IPS DF 6.9 (cell line): ENCODE data around the gene UBE2I.

Experiments used
- DNase-seq: peaks from one replicate; pipeline ENCODE4 v3.0.0-alpha.2; 2013; ENCODE audit warnings: low read depth, low spot score
- H3K27ac ChIP-seq: one replicate; pipeline ENCODE4 v1.5.1; 2013; ENCODE audit warnings: low read length, control low read depth
- H3K27me3 ChIP-seq: 2 replicates; pipeline ENCODE4 v1.6.1; 2013; ENCODE audit warnings: mild to moderate bottlenecking, low read length; ENCODE audit not compliant: control insufficient read depth, insufficient read depth
- H3K36me3 ChIP-seq: 2 replicates; pipeline ENCODE4 v1.6.1; 2013; ENCODE audit warnings: low read length; ENCODE audit not compliant: control insufficient read depth, insufficient read depth
- H3K4me1 ChIP-seq: 2 replicates; pipeline ENCODE4 v1.6.1; 2013; ENCODE audit warnings: low read length; ENCODE audit not compliant: control insufficient read depth, insufficient read depth
- H3K4me3 ChIP-seq: 2 replicates; pipeline ENCODE4 v1.5.1; 2013; ENCODE audit warnings: mild to moderate bottlenecking, low read length
- H3K9me3 ChIP-seq: 2 replicates; pipeline ENCODE4 v1.6.1; 2013; ENCODE audit warnings: low read length, inconsistent platforms; ENCODE audit not compliant: control insufficient read depth, insufficient read depth
- WGBS: extraction: QIAGEN DNeasy Blood & Tissue Kit; methylation state at CpG from one replicate; pipeline ENCODE4 v1.1.7; 2013; ENCODE audit warnings: mixed read lengths, missing lambda C conversion rate; ENCODE audit not compliant: insufficient read length, insufficient coverage; 5-methylcytosine and 5-hydroxymethylcytosine counted together

Gene UBE2I

GRCh38 chr16:1344499-1344898, 35.1 kb downstream of the UBE2I start:
- no CpG with 5 or more reads among the region's 14 CpGs for WGBS
- 0 out of 2 replicates have a peak, but pooled peaks cover 5% of the 10 kb centered on the region for H3K4me1 ChIP-seq

GRCh38 chr16:1345087-1345486, 35.7 kb downstream of the UBE2I start:
- no peak for DNase-seq
- no peaks in the 10 kb centered on the region for H3K27me3 ChIP-seq
- H3K4me1 ChIP-seq: 0 out of 2 replicates have a peak, but pooled peaks cover 5% of the 10 kb centered on the region
- H3K27ac ChIP-seq: no peak overlapping the region
- peaks cover 12% of the 10 kb centered on the region for H3K36me3 ChIP-seq
- no peak overlapping the region for H3K4me3 ChIP-seq
- H3K9me3 ChIP-seq: no peaks in the 10 kb centered on the region
- WGBS: no CpG with 5 or more reads among the region's 11 CpGs

More at GRCh38 chr16:1344499-1344898, 35.1 kb downstream of the UBE2I start:
- Histone ChIP-seq H3K27ac (no peak overlapping the region), H3K27me3 (no peaks in the 10 kb centered on the region), H3K36me3 (peaks cover 12% of the 10 kb centered on the region), H3K9me3 (no peaks in the 10 kb centered on the region), H3K4me3 (no peak overlapping the region)
- DNase-seq: no peak

GRCh38 chr16:1345651-1346421, 36.4 kb downstream of the UBE2I start:
- H3K4me3 ChIP-seq: no peak overlapping the region
- no peaks in the 10 kb centered on the region for H3K27me3 ChIP-seq
- no CpG with 5 or more reads among the region's 31 CpGs for WGBS
- H3K4me1 ChIP-seq: peaks cover 7% of the 10 kb centered on the region
- H3K9me3 ChIP-seq: no peaks in the 10 kb centered on the region
- no peak overlapping the region for H3K27ac ChIP-seq
- H3K36me3 ChIP-seq: peaks cover 12% of the 10 kb centered on the region
- DNase-seq: no peak

- Histone ChIP-seq H3K27ac (no peak overlapping the region), H3K4me1 (peaks cover 8% of the 10 kb centered on the region), H3K9me3 (no peaks in the 10 kb centered on the region), H3K27me3 (no peaks in the 10 kb centered on the region), H3K36me3 (peaks cover 12% of the 10 kb centered on the region), H3K4me3 (no peak overlapping the region)
- WGBS: no CpG with 5 or more reads among the region's 34 CpGs
- no peak for DNase-seq
Measured at GRCh38 chr16:1346422-1347285, 37.2 kb downstream of the UBE2I start.

GRCh38 chr16:1347286-1347855, 37.9 kb downstream of the UBE2I start:
- no peak for DNase-seq
- H3K27me3 ChIP-seq: no peaks in the 10 kb centered on the region
- no peak overlapping the region for H3K27ac ChIP-seq
- peaks cover 7% of the 10 kb centered on the region for H3K4me1 ChIP-seq
- H3K4me3 ChIP-seq: no peak overlapping the region
- whole genome bisulfite sequencing: no CpG with 5 or more reads among the region's 31 CpGs
- H3K36me3 ChIP-seq: peaks cover 12% of the 10 kb centered on the region
- H3K9me3 ChIP-seq: no peaks in the 10 kb centered on the region

GRCh38 chr16:1347962-1348361, 38.5 kb downstream of the UBE2I start:
- Histone ChIP-seq H3K27ac (no peak overlapping the region), H3K36me3 (peaks cover 12% of the 10 kb centered on the region), H3K4me1 (peaks cover 4% of the 10 kb centered on the region), H3K27me3 (no peaks in the 10 kb centered on the region), H3K9me3 (no peaks in the 10 kb centered on the region), H3K4me3 (no peak overlapping the region)
- no peak for DNase-seq
- no CpG with 5 or more reads among the region's 29 CpGs for WGBS

GRCh38 chr16:1348441-1348840, 39.0 kb downstream of the UBE2I start:
- no peak overlapping the region for H3K4me3 ChIP-seq
- peaks cover 4% of the 10 kb centered on the region for H3K4me1 ChIP-seq
- no CpG with 5 or more reads among the region's 15 CpGs for WGBS
- H3K36me3 ChIP-seq: peaks cover 12% of the 10 kb centered on the region
- H3K27ac ChIP-seq: no peak overlapping the region
- no peaks in the 10 kb centered on the region for H3K9me3 ChIP-seq
- DNase-seq: no peak
- no peaks in the 10 kb centered on the region for H3K27me3 ChIP-seq

GRCh38 chr16:1348926-1349325, 39.5 kb downstream of the UBE2I start:
- Histone ChIP-seq H3K4me3 (no peak overlapping the region), H3K9me3 (no peaks in the 10 kb centered on the region), H3K27me3 (no peaks in the 10 kb centered on the region), H3K36me3 (peaks cover 12% of the 10 kb centered on the region), H3K27ac (no peak overlapping the region), H3K4me1 (peaks cover 2% of the 10 kb centered on the region)
- no CpG with 5 or more reads among the region's 14 CpGs for WGBS
- no peak for DNase-seq

GRCh38 chr16:1349351-1349750, 39.9 kb downstream of the UBE2I start:
- no peak overlapping the region for H3K4me3 ChIP-seq
- WGBS: no CpG with 5 or more reads among the region's 16 CpGs
- peaks cover 2% of the 10 kb centered on the region for H3K4me1 ChIP-seq
- no peak overlapping the region for H3K27ac ChIP-seq
- no peaks in the 10 kb centered on the region for H3K27me3 ChIP-seq
- no peak for DNase-seq
- no peaks in the 10 kb centered on the region for H3K9me3 ChIP-seq
- H3K36me3 ChIP-seq: peaks cover 12% of the 10 kb centered on the region

- peaks cover 2% of the 10 kb centered on the region for H3K4me1 ChIP-seq
- H3K9me3 ChIP-seq: no peaks in the 10 kb centered on the region
- H3K27ac ChIP-seq: no peak overlapping the region
- H3K27me3 ChIP-seq: no peaks in the 10 kb centered on the region
- no peak for DNase-seq
- WGBS: no CpG with 5 or more reads among the region's 17 CpGs
- H3K4me3 ChIP-seq: no peak overlapping the region
- peaks cover 12% of the 10 kb centered on the region for H3K36me3 ChIP-seq
Measured at GRCh38 chr16:1349951-1350350, 40.5 kb downstream of the UBE2I start.
